Activated CD4-positive, alpha-beta T cell treated with anti-CD3 and anti-CD28 coated beads, Interleukin-2, amount 10 ng/mL, durations not matched to agents 24 days and 14 days (primary cell): ENCODE data around the gene OGDHL. TPM values are rescaled to one million over a fixed set of nuclear protein-coding genes. Genes with fewer than 3 reads are reported as not detected.

Source experiments
- DNase-seq: peaks from one replicate; pipeline ENCODE4 v3.0.0; 2022
- H3K27ac Mint-ChIP-seq: one replicate; pipeline ENCODE4 v1.8.0; 2022; ENCODE audit warnings: mild to moderate bottlenecking, mixed read lengths
- H3K27me3 Mint-ChIP-seq: one replicate; pipeline ENCODE4 v1.8.0; 2022; ENCODE audit warnings: mixed read lengths
- H3K36me3 Mint-ChIP-seq: one replicate; pipeline ENCODE4 v1.8.0; 2022; ENCODE audit warnings: low read depth, mild to moderate bottlenecking, mixed read lengths
- H3K4me1 Mint-ChIP-seq: one replicate; pipeline ENCODE4 v1.8.0; 2021; ENCODE audit warnings: mixed read lengths
- H3K4me3 Mint-ChIP-seq: one replicate; pipeline ENCODE4 v1.8.0; 2022; ENCODE audit warnings: mild to moderate bottlenecking, moderate library complexity, mixed read lengths
- H3K9me3 Mint-ChIP-seq: one replicate; pipeline ENCODE4 v1.8.0; 2021; ENCODE audit warnings: mixed read lengths
- intact Hi-C: fragments of 100-400 bp; cut with micrococcal nuclease; formaldehyde crosslinking; loops from one replicate; pipeline ENCODE4 v1.15.1; 2023
- total RNA-seq: library from RNA; stranded (reverse); gene quantifications from 2 replicates; pipeline ENCODE4 v1.2.3, GENCODE V29; 2022

OGDHL gene
- total RNA-seq, 1 donor from 2014 or later: 0.89 TPM

GRCh38 chr10:49711481-49711880 lies 50.6 kb downstream of the OGDHL start:
- Mint-ChIP-seq H3K9me3 (no peaks in the 10 kb centered on the region), H3K36me3 (no peaks in the 10 kb centered on the region), H3K4me1 (no peaks in the 10 kb centered on the region), H3K27ac (no peak overlapping the region), H3K27me3 (no peaks in the 10 kb centered on the region), H3K4me3 (no peak overlapping the region)
- no peak for DNase-seq
- intact Hi-C loops: no loop called here

GRCh38 chr10:49710966-49711365 lies 51.2 kb downstream of the OGDHL start:
- no peaks in the 10 kb centered on the region for H3K4me1 Mint-ChIP-seq
- no peaks in the 10 kb centered on the region for H3K36me3 Mint-ChIP-seq
- no peaks in the 10 kb centered on the region for H3K9me3 Mint-ChIP-seq
- no peak overlapping the region for H3K4me3 Mint-ChIP-seq
- intact Hi-C loops: no loop called here
- DNase-seq: no peak
- no peak overlapping the region for H3K27ac Mint-ChIP-seq
- H3K27me3 Mint-ChIP-seq: no peaks in the 10 kb centered on the region

- intact Hi-C loops: no loop called here
- H3K27me3 Mint-ChIP-seq: no peaks in the 10 kb centered on the region
- H3K4me1 Mint-ChIP-seq: no peaks in the 10 kb centered on the region
- H3K4me3 Mint-ChIP-seq: no peak overlapping the region
- no peak for DNase-seq
- H3K27ac Mint-ChIP-seq: no peak overlapping the region
- no peaks in the 10 kb centered on the region for H3K9me3 Mint-ChIP-seq
- H3K36me3 Mint-ChIP-seq: no peaks in the 10 kb centered on the region
These were observed 52.2 kb downstream of the OGDHL start for GRCh38 chr10:49709934-49710333.

GRCh38 chr10:49707585-49707984 lies 54.5 kb downstream of the OGDHL start:
- Mint-ChIP-seq H3K4me1 (no peaks in the 10 kb centered on the region), H3K4me3 (no peak overlapping the region), H3K27me3 (no peaks in the 10 kb centered on the region), H3K27ac (no peak overlapping the region), H3K9me3 (no peaks in the 10 kb centered on the region), H3K36me3 (no peaks in the 10 kb centered on the region)
- DNase-seq: no peak
- intact Hi-C loops: no loop called here

GRCh38 chr10:49700997-49701396 lies 61.1 kb downstream of the OGDHL start:
- Mint-ChIP-seq H3K4me1 (no peaks in the 10 kb centered on the region), H3K9me3 (no peaks in the 10 kb centered on the region), H3K36me3 (no peaks in the 10 kb centered on the region), H3K27ac (no peak overlapping the region), H3K27me3 (no peaks in the 10 kb centered on the region), H3K4me3 (no peak overlapping the region)
- DNase-seq: no peak
- intact Hi-C loops: no loop called here

GRCh38 chr10:49700211-49700610 lies 61.9 kb downstream of the OGDHL start:
- intact Hi-C loops: no loop called here
- no peak overlapping the region for H3K27ac Mint-ChIP-seq
- no peak overlapping the region for H3K4me3 Mint-ChIP-seq
- H3K4me1 Mint-ChIP-seq: no peaks in the 10 kb centered on the region
- no peak for DNase-seq
- no peaks in the 10 kb centered on the region for H3K27me3 Mint-ChIP-seq
- no peaks in the 10 kb centered on the region for H3K36me3 Mint-ChIP-seq
- no peaks in the 10 kb centered on the region for H3K9me3 Mint-ChIP-seq

GRCh38 chr10:49698679-49699078 lies 63.4 kb downstream of the OGDHL start:
- intact Hi-C loops: no loop called here
- Mint-ChIP-seq H3K27ac (no peak overlapping the region), H3K4me3 (no peak overlapping the region), H3K9me3 (no peaks in the 10 kb centered on the region), H3K27me3 (no peaks in the 10 kb centered on the region), H3K4me1 (no peaks in the 10 kb centered on the region), H3K36me3 (no peaks in the 10 kb centered on the region)
- DNase-seq: no peak

GRCh38 chr10:49696311-49696710 lies 65.8 kb downstream of the OGDHL start:
- Mint-ChIP-seq H3K4me3 (no peak overlapping the region), H3K36me3 (no peaks in the 10 kb centered on the region), H3K27me3 (peaks cover 14% of the 10 kb centered on the region), H3K27ac (no peak overlapping the region), H3K4me1 (no peaks in the 10 kb centered on the region), H3K9me3 (no peaks in the 10 kb centered on the region)
- intact Hi-C loops: no loop called here
- DNase-seq: no peak

GRCh38 chr10:49694466-49694865 lies 67.7 kb downstream of the OGDHL start:
- H3K36me3 Mint-ChIP-seq: no peaks in the 10 kb centered on the region
- peaks cover 31% of the 10 kb centered on the region for H3K27me3 Mint-ChIP-seq
- H3K4me3 Mint-ChIP-seq: no peak overlapping the region
- intact Hi-C loops: no loop called here
- no peak overlapping the region for H3K27ac Mint-ChIP-seq
- no peaks in the 10 kb centered on the region for H3K4me1 Mint-ChIP-seq
- no peak for DNase-seq
- no peaks in the 10 kb centered on the region for H3K9me3 Mint-ChIP-seq

- no peak for DNase-seq
- no peaks in the 10 kb centered on the region for H3K36me3 Mint-ChIP-seq
- H3K27ac Mint-ChIP-seq: no peak overlapping the region
- no peaks in the 10 kb centered on the region for H3K4me1 Mint-ChIP-seq
- H3K9me3 Mint-ChIP-seq: no peaks in the 10 kb centered on the region
- no peak overlapping the region for H3K4me3 Mint-ChIP-seq
- H3K27me3 Mint-ChIP-seq: peaks cover 49% of the 10 kb centered on the region
- intact Hi-C loops: no loop called here
These were observed 70.5 kb downstream of the OGDHL start for GRCh38 chr10:49691588-49691987.

- Mint-ChIP-seq H3K9me3 (no peaks in the 10 kb centered on the region), H3K4me1 (no peaks in the 10 kb centered on the region), H3K27me3 (peaks cover 49% of the 10 kb centered on the region), H3K36me3 (no peaks in the 10 kb centered on the region), H3K4me3 (no peak overlapping the region), H3K27ac (no peak overlapping the region)
- intact Hi-C loops: no loop called here
- DNase-seq: no peak
These were observed 71.3 kb downstream of the OGDHL start for GRCh38 chr10:49690698-49691356.

GRCh38 chr10:49689882-49690510 lies 72.1 kb downstream of the OGDHL start:
- Mint-ChIP-seq H3K36me3 (no peaks in the 10 kb centered on the region), H3K9me3 (no peaks in the 10 kb centered on the region), H3K4me3 (no peak overlapping the region), H3K27me3 (peaks cover 51% of the 10 kb centered on the region), H3K27ac (no peak overlapping the region), H3K4me1 (no peaks in the 10 kb centered on the region)
- DNase-seq: no peak
- intact Hi-C loops: no loop called here

- Mint-ChIP-seq H3K4me3 (no peak overlapping the region), H3K27ac (no peak overlapping the region), H3K4me1 (no peaks in the 10 kb centered on the region), H3K36me3 (no peaks in the 10 kb centered on the region), H3K9me3 (no peaks in the 10 kb centered on the region), H3K27me3 (peaks cover 51% of the 10 kb centered on the region)
- intact Hi-C loops: no loop called here
- DNase-seq: no peak
These were observed 73.2 kb downstream of the OGDHL start for GRCh38 chr10:49688920-49689319.

GRCh38 chr10:49688261-49688846 lies 73.8 kb downstream of the OGDHL start:
- no peaks in the 10 kb centered on the region for H3K9me3 Mint-ChIP-seq
- intact Hi-C loops: no loop called here
- no peaks in the 10 kb centered on the region for H3K4me1 Mint-ChIP-seq
- DNase-seq: no peak
- no peak overlapping the region for H3K27ac Mint-ChIP-seq
- no peak overlapping the region for H3K4me3 Mint-ChIP-seq
- no peaks in the 10 kb centered on the region for H3K36me3 Mint-ChIP-seq
- peaks cover 51% of the 10 kb centered on the region for H3K27me3 Mint-ChIP-seq
